Neuronal stem cell (in vitro differentiated cells): ENCODE results near the gene PGA3.
"Not testable (repeated sequence)": the region's sequence is repeated elsewhere in the genome, so short reads cannot be mapped to it uniquely, and the experiment has no call there.

ENCODE experiments used
- DNase-seq: peaks from one replicate; pipeline ENCODE4 v3.0.0-alpha.2; 2013; ENCODE audit warnings: low spot score
- H2AFZ ChIP-seq: one replicate; pipeline ENCODE4 v1.6.1; 2013; ENCODE audit warnings: mild to moderate bottlenecking, low read length, inconsistent platforms
- H2AK5ac ChIP-seq: 2 replicates; pipeline ENCODE4 v1.6.1; 2013; ENCODE audit warnings: low read depth, mild to moderate bottlenecking, inconsistent platforms, low read length, moderate library complexity, mixed read lengths
- H2BK120ac ChIP-seq: 2 replicates; pipeline ENCODE4 v1.6.1; 2013; ENCODE audit warnings: low read depth, mild to moderate bottlenecking, inconsistent platforms, low read length, moderate library complexity, mixed read lengths
- H2BK12ac ChIP-seq: one replicate; pipeline ENCODE4 v1.6.1; 2013; ENCODE audit warnings: low read length, inconsistent platforms
- H2BK15ac ChIP-seq: 2 replicates; pipeline ENCODE4 v1.6.1; 2013; ENCODE audit warnings: mild to moderate bottlenecking, low read length, inconsistent platforms, mixed read lengths
- H2BK5ac ChIP-seq: one replicate; pipeline ENCODE4 v1.6.1; 2013; ENCODE audit warnings: inconsistent platforms, mild to moderate bottlenecking, low read length, moderate library complexity
- H3K14ac ChIP-seq: one replicate; pipeline ENCODE4 v1.6.1; 2013; ENCODE audit warnings: low read length, inconsistent platforms
- H3K18ac ChIP-seq: 2 replicates; pipeline ENCODE4 v1.6.1; 2013; ENCODE audit warnings: low read length, inconsistent platforms
- H3K23ac ChIP-seq: 2 replicates; pipeline ENCODE4 v1.6.1; 2013; ENCODE audit warnings: low read depth, mild to moderate bottlenecking, mixed read lengths, low read length, inconsistent platforms; ENCODE audit not compliant: poor library complexity
- H3K27ac ChIP-seq: replicated peaks from 3 replicates; pipeline ENCODE4 v1.5.1; 2013; ENCODE audit warnings: low read length, inconsistent platforms
- H3K27me3 ChIP-seq, 3 experiments: 2 replicates each; pipeline ENCODE4 v1.6.1; 2013; ENCODE audit warnings: low read length in 3 of 3, mild to moderate bottlenecking in 2 of 3, inconsistent platforms in 1 of 3, low read depth in 1 of 3, mixed read lengths in 1 of 3, moderate library complexity in 1 of 3; ENCODE audit not compliant: control insufficient read depth in 3 of 3, insufficient read depth in 3 of 3
- H3K36me3 ChIP-seq, 2 donors: replicated peaks in 1 of 2; 2 replicates each; pipeline ENCODE4 v1.6.1; 2013; ENCODE audit warnings: low read length in 2 of 2; ENCODE audit not compliant: control insufficient read depth in 2 of 2, insufficient read depth in 2 of 2
- H3K4ac ChIP-seq: 2 replicates; pipeline ENCODE4 v1.6.1; 2013; ENCODE audit warnings: inconsistent platforms, mild to moderate bottlenecking, low read length, moderate library complexity
- H3K4me1 ChIP-seq, 2 donors: 1 replicate in 1 of 2; 2 replicates in 1 of 2; pipeline ENCODE4 v1.6.1; 2013; ENCODE audit warnings: low read length in 2 of 2, low read depth in 1 of 2; ENCODE audit not compliant: control insufficient read depth in 2 of 2, insufficient read depth in 1 of 2
- H3K4me2 ChIP-seq: one replicate; pipeline ENCODE4 v1.6.1; 2013; ENCODE audit warnings: mild to moderate bottlenecking, low read length, inconsistent platforms; ENCODE audit not compliant: insufficient read depth, poor library complexity, severe bottlenecking
- H3K4me3 ChIP-seq, 2 donors: 2 replicates each; pipeline ENCODE4 v1.5.1; 2013; ENCODE audit warnings: low read length in 2 of 2, mild to moderate bottlenecking in 2 of 2, inconsistent platforms in 1 of 2, moderate library complexity in 1 of 2
- H3K79me1 ChIP-seq: one replicate; pipeline ENCODE4 v1.6.1; 2013; ENCODE audit warnings: low read depth, mild to moderate bottlenecking, inconsistent platforms, low read length, moderate library complexity
- H3K9ac ChIP-seq: one replicate; pipeline ENCODE4 v1.6.1; 2013; ENCODE audit warnings: mild to moderate bottlenecking, low read depth, low read length, inconsistent platforms; ENCODE audit not compliant: poor library complexity
- H3K9me3 ChIP-seq, 2 donors: replicated peaks in 1 of 2; 2 replicates each; pipeline versions ENCODE3 to v1.6.1; 2013; ENCODE audit warnings: low read length in 2 of 2, mild to moderate bottlenecking in 2 of 2, inconsistent platforms in 1 of 2, low read depth in 1 of 2, mixed read lengths in 1 of 2, moderate library complexity in 1 of 2; ENCODE audit not compliant: control insufficient read depth in 2 of 2, insufficient read depth in 1 of 2
- H4K8ac ChIP-seq: one replicate; pipeline ENCODE4 v1.6.1; 2013; ENCODE audit warnings: low read depth, mild to moderate bottlenecking, inconsistent platforms, low read length, moderate library complexity
- H4K91ac ChIP-seq: one replicate; pipeline ENCODE4 v1.6.1; 2013; ENCODE audit warnings: low read length, low read depth, mild to moderate bottlenecking, inconsistent platforms; ENCODE audit not compliant: poor library complexity
- WGBS, 2 donors: extraction: QIAGEN DNeasy Blood & Tissue Kit; methylation state at CpG; one replicate each; pipeline ENCODE4 v1.1.7; 2013; ENCODE audit warnings: missing lambda C conversion rate in 2 of 2, mixed read lengths in 1 of 2; ENCODE audit not compliant: insufficient read length in 2 of 2, insufficient replicate concordance in 1 of 2; ENCODE audit errors: extremely low coverage in 2 of 2; 5-methylcytosine and 5-hydroxymethylcytosine counted together

The PGA3 gene

DNA sequence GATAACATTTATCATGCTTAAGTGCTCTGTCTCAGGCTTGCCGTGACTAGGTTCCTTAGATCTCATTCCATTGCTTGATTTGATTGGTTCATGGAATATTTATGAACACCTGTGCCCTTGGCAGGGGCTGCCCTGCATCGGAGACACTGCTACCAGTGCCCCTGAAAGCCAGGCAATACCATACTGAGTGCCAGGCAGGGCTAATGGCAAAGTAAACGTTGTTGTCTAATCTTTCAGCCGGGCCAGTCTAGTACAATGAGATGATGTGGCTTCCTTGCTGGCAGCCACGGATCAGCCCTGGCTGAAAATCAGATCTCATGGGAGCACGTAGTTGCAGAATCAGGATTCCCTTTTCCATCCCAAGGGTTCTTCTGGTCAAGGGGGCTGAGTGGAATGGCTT lies 5.0 kb upstream of the PGA3 start:
- H3K27ac ChIP-seq: no peak overlapping the region
- H4K8ac ChIP-seq: no peak overlapping the region
- H3K27me3 ChIP-seq: peaks cover 0 to 9% (median 0%) of the 10 kb centered on the region in 3 experiments
- peak overlapping the region; percentile 70 for H2AK5ac ChIP-seq
- H3K23ac ChIP-seq: no peak overlapping the region
- H2AFZ ChIP-seq: no peak overlapping the region
- H2BK5ac ChIP-seq: no peak overlapping the region
- no peak overlapping the region for H3K4me3 ChIP-seq
- no peaks in the 10 kb centered on the region for H3K79me1 ChIP-seq
- no peak for DNase-seq
- H2BK15ac ChIP-seq: no peak overlapping the region
- no peaks in the 10 kb centered on the region for H3K4me1 ChIP-seq
- no CpG with 5 or more reads among the region's 6 CpGs for whole genome bisulfite sequencing, 2 donors
- no peak overlapping the region for H3K4ac ChIP-seq
- no peak overlapping the region for H3K14ac ChIP-seq
- peaks cover 0 to 2% of the 10 kb centered on the region in 2 donors for H3K9me3 ChIP-seq
- no peak overlapping the region for H3K4me2 ChIP-seq
- H2BK12ac ChIP-seq: no peak overlapping the region
- no peaks in the 10 kb centered on the region for H3K36me3 ChIP-seq
- H2BK120ac ChIP-seq: no peak overlapping the region
- H3K9ac ChIP-seq: peak overlapping the region; percentile 36
- H4K91ac ChIP-seq: no peak overlapping the region
- no peak overlapping the region for H3K18ac ChIP-seq

DNA sequence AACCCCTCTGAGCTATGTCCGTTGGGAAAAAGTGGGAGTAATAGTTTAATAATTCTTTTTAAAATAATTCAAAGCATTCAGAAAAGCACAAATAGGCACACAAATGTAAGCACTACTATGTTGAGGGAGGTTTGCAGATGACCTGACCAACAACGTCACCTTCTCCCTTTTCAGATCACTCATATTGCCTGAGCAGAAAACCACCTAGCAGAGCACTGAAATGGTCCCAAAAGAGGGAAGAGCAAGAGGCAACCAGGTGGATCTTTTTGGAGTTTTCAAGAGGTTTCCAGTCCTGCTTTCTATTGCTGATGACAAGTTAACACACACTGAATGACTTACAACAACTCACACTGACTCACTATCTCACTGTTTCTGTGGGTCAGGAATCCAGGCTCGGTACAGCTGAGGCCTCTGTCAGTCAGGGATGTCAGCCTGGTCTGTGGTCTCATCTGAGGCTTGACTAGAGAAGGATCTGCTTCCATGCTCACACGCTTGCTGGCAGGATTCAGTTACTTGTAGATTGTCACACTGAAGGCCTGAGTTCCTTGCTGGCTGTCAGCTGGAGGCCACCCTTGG lies 4.3 kb upstream of the PGA3 start:
- H4K8ac ChIP-seq: no peak overlapping the region
- H3K23ac ChIP-seq: no peak overlapping the region
- H3K4me3 ChIP-seq: no peak overlapping the region
- no peak overlapping the region for H2AFZ ChIP-seq
- H3K36me3 ChIP-seq: no peaks in the 10 kb centered on the region
- no peak overlapping the region for H3K27ac ChIP-seq
- DNase-seq: no peak
- no peak overlapping the region for H3K4ac ChIP-seq
- no CpG with 5 or more reads among the region's 4 CpGs for WGBS, 2 donors
- no peak overlapping the region for H3K9ac ChIP-seq
- no peaks in the 10 kb centered on the region for H3K4me1 ChIP-seq
- peaks cover 0 to 2% of the 10 kb centered on the region in 2 donors for H3K9me3 ChIP-seq
- no peak overlapping the region for H3K4me2 ChIP-seq
- no peaks in the 10 kb centered on the region for H3K79me1 ChIP-seq
- H4K91ac ChIP-seq: no peak overlapping the region
- H3K18ac ChIP-seq: no peak overlapping the region
- no peak overlapping the region for H2AK5ac ChIP-seq
- no peak overlapping the region for H2BK120ac ChIP-seq
- H2BK5ac ChIP-seq: no peak overlapping the region
- H2BK12ac ChIP-seq: no peak overlapping the region
- no peak overlapping the region for H3K14ac ChIP-seq
- peaks cover 0 to 9% (median 0%) of the 10 kb centered on the region in 3 experiments for H3K27me3 ChIP-seq
- no peak overlapping the region for H2BK15ac ChIP-seq

DNA sequence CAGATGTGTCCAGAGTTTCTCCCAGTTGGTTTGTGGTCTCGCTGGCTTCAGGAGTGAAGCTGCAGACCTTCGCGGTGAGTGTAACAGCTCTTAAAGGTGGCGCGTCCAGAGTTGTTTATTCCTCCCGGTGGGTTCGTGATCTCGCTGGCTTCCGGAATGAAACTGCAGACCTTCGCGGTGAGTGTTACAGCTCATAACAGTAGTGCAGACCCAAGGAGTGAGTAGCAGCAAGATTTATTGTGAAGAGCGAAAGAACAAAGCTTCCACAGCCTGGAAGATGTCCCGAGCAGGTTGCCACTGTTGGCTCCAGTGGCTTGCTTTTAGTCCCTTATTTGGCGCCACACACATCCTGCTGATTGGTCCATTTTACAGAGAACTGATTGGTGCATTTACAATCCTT lies 1.8 kb upstream of the PGA3 start:
- H3K9me3 ChIP-seq: peaks cover 0 to 2% of the 10 kb centered on the region in 2 donors
- H2AFZ ChIP-seq: no peak overlapping the region
- H2BK15ac ChIP-seq: no peak overlapping the region
- no peak overlapping the region for H2BK12ac ChIP-seq
- no peak overlapping the region for H2AK5ac ChIP-seq
- no peak overlapping the region for H4K91ac ChIP-seq
- no peak overlapping the region for H3K4me3 ChIP-seq
- no peak overlapping the region for H3K27ac ChIP-seq
- no peak overlapping the region for H3K4ac ChIP-seq
- no peak overlapping the region for H3K9ac ChIP-seq
- H3K4me1 ChIP-seq: peaks cover 0 to 6% of the 10 kb centered on the region in 2 donors
- H3K18ac ChIP-seq: no peak overlapping the region
- H3K4me2 ChIP-seq: no peak overlapping the region
- H3K23ac ChIP-seq: no peak overlapping the region
- no CpG with 5 or more reads among the region's 14 CpGs for WGBS, 2 donors
- H3K79me1 ChIP-seq: no peaks in the 10 kb centered on the region
- no peak overlapping the region for H4K8ac ChIP-seq
- H3K27me3 ChIP-seq: no peaks in the 10 kb centered on the region
- no peak for DNase-seq
- H3K14ac ChIP-seq: no peak overlapping the region
- H2BK120ac ChIP-seq: no peak overlapping the region
- no peak overlapping the region for H2BK5ac ChIP-seq
- H3K36me3 ChIP-seq: no peaks in the 10 kb centered on the region

DNA sequence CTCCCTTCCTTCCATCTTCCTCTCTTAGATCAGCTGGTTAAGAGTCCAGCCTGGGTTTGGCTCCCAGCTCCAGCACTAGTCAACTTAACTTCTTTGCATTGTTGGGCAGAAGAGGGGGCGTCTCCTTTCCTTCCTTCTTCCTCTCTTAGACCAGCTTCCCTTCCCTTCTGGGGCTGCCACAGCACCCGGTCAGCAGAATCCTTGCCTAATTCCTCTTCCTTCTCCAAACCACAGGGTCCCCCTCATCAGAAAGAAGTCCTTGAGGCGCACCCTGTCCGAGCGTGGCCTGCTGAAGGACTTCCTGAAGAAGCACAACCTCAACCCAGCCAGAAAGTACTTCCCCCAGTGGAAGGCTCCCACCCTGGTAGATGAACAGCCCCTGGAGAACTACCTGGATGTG lies 558 bp downstream of the PGA3 start:
- not testable (repeated sequence) for H2BK120ac ChIP-seq, H3K18ac ChIP-seq, H3K79me1 ChIP-seq, H3K9ac ChIP-seq, H3K4me2 ChIP-seq, H3K36me3 ChIP-seq, H2BK15ac ChIP-seq, H4K8ac ChIP-seq, DNase-seq, H2BK12ac ChIP-seq, H3K4ac ChIP-seq, H3K4me1 ChIP-seq, H3K23ac ChIP-seq, H4K91ac ChIP-seq, H3K14ac ChIP-seq, H2BK5ac ChIP-seq, H2AFZ ChIP-seq, H3K4me3 ChIP-seq, H3K9me3 ChIP-seq, H2AK5ac ChIP-seq, H3K27me3 ChIP-seq, H3K27ac ChIP-seq
- no CpG with 5 or more reads among the region's 5 CpGs for WGBS, 2 donors
